ENCODE measurements around the gene MYLIP.

GRCh38 chr6:16134430-16134829 is 5.5 kb downstream of the MYLIP start:
- no peak for TF ChIP-seq CTCF (IDR thresholded peaks at IDR 0.05)
- TF ChIP-seq POLR2A (IDR thresholded peaks at IDR 0.05) = no peak
